HCT116 (cell line): ENCODE measurements around the gene OR10X1. TPM values are rescaled to one million over a fixed set of nuclear protein-coding genes. Genes with fewer than 3 reads are reported as not detected.

Experiments used
- ATAC-seq: fragments of 200-7000 bp; cut with Tn5 transposase; 2 replicates; pipeline ENCODE4 v1.9.1; 2020; ENCODE audit warnings: mild to moderate bottlenecking, moderate library complexity
- BruUV-seq: library from RNA; stranded (reverse); fragments of 400-500 nt; replicated peaks from 2 replicates; lab custom pipeline; 2021; lab: Mats Ljungman, UMichigan
- CTCF ChIA-PET: fragments of 300-600 bp; sonication (Branson Sonifier 250); formaldehyde crosslinking; loops from one replicate; lab custom pipeline; 2021; ENCODE audit warnings: antibody characterized with exemption; lab: Charles Lee
- POLR2A ChIA-PET: fragments of 300-600, 350-600 bp; sonication (Branson Sonifier 250); formaldehyde crosslinking; loops from one replicate; lab custom pipeline; 2021; ENCODE audit warnings: antibody characterized with exemption; lab: Charles Lee
- RAD21 ChIA-PET, 2 experiments: fragments of 300-600 bp; sonication (Branson Sonifier 250); formaldehyde crosslinking; loops; one replicate each; lab custom pipeline; 2023; ENCODE audit warnings: low total read pairs in 2 of 2; ENCODE audit not compliant: uncharacterized antibody in 2 of 2, unreplicated experiment in 2 of 2, low non-redundant PET in 1 of 2; lab: Charles Lee
- DNase-seq: peaks from one replicate; pipeline ENCODE4 v3.0.0-alpha.2; 2010; ENCODE audit warnings: low read depth, low spot score
- H2AFZ ChIP-seq: fragments of 200-600 bp; shearing (Covaris generic), sonication (generic); 2 replicates; pipeline ENCODE4 v1.6.1; 2017; ENCODE audit warnings: low read depth, mixed run types, mixed read lengths, antibody characterized with exemption, low read length; ENCODE audit not compliant: poor library complexity, severe bottlenecking
- H3K27ac ChIP-seq: 2 replicates; pipeline ENCODE4 v1.5.1; 2012; ENCODE audit warnings: low read depth, low read length
- H3K27me3 ChIP-seq: fragments of 200-600 bp; sonication (generic); 2 replicates; pipeline ENCODE4 v1.6.1; 2016; ENCODE audit warnings: mixed run types, low read length, mixed read lengths; ENCODE audit not compliant: insufficient read depth
- H3K36me3 ChIP-seq, 2 experiments: fragments of 200-500 bp in 1 of 2; fragments of 200-600 bp in 1 of 2; sonication (Bioruptor generic) in 1 of 2; sonication (generic) in 1 of 2; 2 replicates each; pipeline versions ENCODE4 v1.5.1 to v1.6.1; 2014 to 2016; ENCODE audit warnings: low read length in 2 of 2, inconsistent platforms in 1 of 2, mixed read lengths in 1 of 2, mixed run types in 1 of 2; ENCODE audit not compliant: insufficient read depth in 2 of 2, control insufficient read depth in 1 of 2
- H3K4me1 ChIP-seq, 2 experiments: fragments of 200-600 bp in 1 of 2; sonication (generic) in 1 of 2; 2 replicates each; pipeline versions ENCODE4 v1.5.1 to v1.6.1; 2012 to 2017; ENCODE audit warnings: low read length in 2 of 2, inconsistent platforms in 1 of 2, mild to moderate bottlenecking in 1 of 2, mixed read lengths in 1 of 2, mixed run types in 1 of 2, moderate library complexity in 1 of 2; ENCODE audit not compliant: insufficient read depth in 2 of 2, control insufficient read depth in 1 of 2
- H3K4me2 ChIP-seq: fragments of 200-600 bp; sonication (generic); 2 replicates; pipeline ENCODE4 v1.6.1; 2017; ENCODE audit warnings: mixed run types, low read length, mixed read lengths
- H3K4me3 ChIP-seq, 2 experiments: fragments of 200-600 bp in 1 of 2; sonication (generic) in 1 of 2; replicated peaks in 1 of 2; 2 replicates each; pipeline ENCODE4 v1.5.1; 2011 to 2016; ENCODE audit warnings: low read length in 2 of 2, control low read depth in 1 of 2, low read depth in 1 of 2, mild to moderate bottlenecking in 1 of 2, mixed read lengths in 1 of 2, mixed run types in 1 of 2
- H3K79me2 ChIP-seq: fragments of 200-600 bp; sonication (generic); 2 replicates; pipeline ENCODE4 v1.6.1; 2017; ENCODE audit warnings: mild to moderate bottlenecking, mixed run types, low read length, moderate library complexity, mixed read lengths; ENCODE audit not compliant: insufficient read depth
- H3K9ac ChIP-seq: fragments of 200-600 bp; sonication (generic); 2 replicates; pipeline ENCODE4 v1.6.1; 2016; ENCODE audit warnings: low read length, mixed read lengths
- H3K9me2 ChIP-seq: fragments of 200-600 bp; sonication (generic), shearing (Covaris generic); 2 replicates; pipeline ENCODE4 v1.6.1; 2017; ENCODE audit warnings: mixed run types, mild to moderate bottlenecking, moderate library complexity; ENCODE audit not compliant: insufficient read depth
- H3K9me3 ChIP-seq, 2 experiments: fragments of 200-500 bp in 1 of 2; fragments of 200-600 bp in 1 of 2; sonication (Bioruptor generic) in 1 of 2; sonication (generic) in 1 of 2; 2 replicates each; pipeline ENCODE4 v1.6.1; 2014 to 2017; ENCODE audit warnings: low read length in 2 of 2, mixed read lengths in 2 of 2, inconsistent platforms in 1 of 2, low read depth in 1 of 2, mild to moderate bottlenecking in 1 of 2, mixed run types in 1 of 2, moderate library complexity in 1 of 2; ENCODE audit not compliant: control insufficient read depth in 1 of 2, insufficient read depth in 1 of 2
- H4K20me1 ChIP-seq: fragments of 200-600 bp; sonication (generic), shearing (Covaris generic); 2 replicates; pipeline ENCODE4 v1.6.1; 2017; ENCODE audit warnings: mixed run types, mild to moderate bottlenecking, moderate library complexity; ENCODE audit not compliant: insufficient read depth
- ATF3 ChIP-seq: IDR thresholded peaks from 2 replicates; pipeline ENCODE4 v1.6.1; 2012
- EGR1 ChIP-seq: IDR thresholded peaks from 2 replicates; pipeline ENCODE4 v1.6.1; 2012; ENCODE audit warnings: low read depth
- ELF1 ChIP-seq: IDR thresholded peaks from 2 replicates; pipeline ENCODE4 v1.6.1; 2012; ENCODE audit warnings: low read depth, borderline replicate concordance
- EZH2phosphoT487 ChIP-seq: fragments of 200-600 bp; IDR thresholded peaks from 2 replicates; pipeline ENCODE4 v1.6.1; 2018; ENCODE audit warnings: antibody characterized with exemption, borderline replicate concordance
- FOSL1 ChIP-seq: IDR thresholded peaks from 2 replicates; pipeline ENCODE4 v1.6.1; 2012; ENCODE audit warnings: low read depth
- JUND ChIP-seq: IDR thresholded peaks from 2 replicates; pipeline ENCODE4 v1.6.1; 2012
- MAX ChIP-seq: IDR thresholded peaks from 2 replicates; pipeline ENCODE4 v1.6.1; 2012
- POLR2A ChIP-seq: IDR thresholded peaks from 2 replicates; pipeline ENCODE4 v1.7.0; 2011; ENCODE audit warnings: borderline replicate concordance; ENCODE audit not compliant: insufficient read depth, insufficient read length; ENCODE audit errors: extremely low read depth
- POLR2AphosphoS5 ChIP-seq: IDR thresholded peaks from 2 replicates; pipeline ENCODE4 v1.6.1; 2011; ENCODE audit warnings: mild to moderate bottlenecking, low read depth, low read length, moderate library complexity
- SIN3A ChIP-seq: IDR thresholded peaks from 2 replicates; pipeline ENCODE4 v1.6.1; 2012; ENCODE audit warnings: low read depth
- SP1 ChIP-seq: IDR thresholded peaks from 2 replicates; pipeline ENCODE4 v1.6.1; 2012; ENCODE audit warnings: low read depth
- SRF ChIP-seq: IDR thresholded peaks from 2 replicates; pipeline ENCODE4 v1.6.1; 2012; ENCODE audit warnings: low read depth
- YY1 ChIP-seq: IDR thresholded peaks from 2 replicates; pipeline ENCODE4 v1.6.1; 2011; ENCODE audit warnings: low read length, low read depth, moderate library complexity, mild to moderate bottlenecking; ENCODE audit not compliant: insufficient replicate concordance; ENCODE audit errors: extremely low read depth
- ZBTB33 ChIP-seq: IDR thresholded peaks from 2 replicates; pipeline ENCODE4 v1.6.1; 2011; ENCODE audit warnings: mild to moderate bottlenecking, low read length, moderate library complexity; ENCODE audit not compliant: insufficient replicate concordance; ENCODE audit errors: extremely low read depth
- ZFX ChIP-seq: fragments of 450-650 bp; IDR thresholded peaks from 2 replicates; pipeline ENCODE4 v1.6.1; 2017
- ZNF274 ChIP-seq: fragments of 200-500 bp; sonication (Bioruptor generic); IDR thresholded peaks from 2 replicates; pipeline ENCODE4 v1.6.1; 2014; ENCODE audit warnings: mild to moderate bottlenecking, low read depth, low read length, inconsistent platforms
- intact Hi-C: fragments of 100-400 bp; cut with micrococcal nuclease; formaldehyde crosslinking; loops from 2 replicates; pipeline ENCODE4 v1.10.0; 2022
- total RNA-seq: library from RNA; stranded (reverse); gene quantifications from one replicate; pipeline ENCODE4 v1.2.1, GENCODE V29; 2021; ENCODE audit not compliant: unreplicated experiment

OR10X1 gene
- total RNA-seq, 1 experiment from 2014 or later: not detected

GRCh38 chr1:158613764-158614163 is 34.1 kb upstream of the OR10X1 start:
- Histone ChIP-seq H3K9ac (no peak overlapping the region), H3K4me1 (no peaks in the 10 kb centered on the region), H3K36me3 (no peaks in the 10 kb centered on the region), H3K27me3 (no peaks in the 10 kb centered on the region), H3K4me3 (no peak overlapping the region), H4K20me1 (no peaks in the 10 kb centered on the region), H2AFZ (no peak overlapping the region), H3K9me2 (no peaks in the 10 kb centered on the region), H3K4me2 (no peak overlapping the region), H3K9me3 (0 out of 4 replicates have a peak, but pooled peaks cover 0 to 4% of the 10 kb centered on the region in 2 experiments), H3K27ac (no peak overlapping the region), H3K79me2 (no peaks in the 10 kb centered on the region)
- no peak for DNase-seq
- ChIA-PET CTCF (no interaction called here), POLR2A (no interaction called here), RAD21 (no interaction called here)
- BruUV-seq: no TSS peak
- ATAC-seq: no peak
- intact Hi-C loops: no loop called here
- TF ChIP-seq SIN3A: no peak
- TF ChIP-seq POLR2A: no peak
- TF ChIP-seq ATF3: no peak

GRCh38 chr1:158611916-158612315 is 32.2 kb upstream of the OR10X1 start:
- 0 out of 4 replicates have a peak, but pooled peaks cover 0 to 4% of the 10 kb centered on the region in 2 experiments for H3K9me3 ChIP-seq
- H3K4me3 ChIP-seq: no peak overlapping the region
- H3K9me2 ChIP-seq: no peaks in the 10 kb centered on the region
- no peak overlapping the region for H3K27ac ChIP-seq
- intact Hi-C loops: no loop called here
- H3K4me1 ChIP-seq: no peaks in the 10 kb centered on the region
- no peak overlapping the region for H3K4me2 ChIP-seq
- no peak overlapping the region for H2AFZ ChIP-seq
- no TSS peak for BruUV-seq
- ChIA-PET CTCF (no interaction called here), RAD21 (no interaction called here), POLR2A (no interaction called here)
- H4K20me1 ChIP-seq: no peaks in the 10 kb centered on the region; the same call in 1 of the 2 replicates
- H3K27me3 ChIP-seq: no peaks in the 10 kb centered on the region
- no peak overlapping the region for H3K9ac ChIP-seq
- no peak for ATAC-seq
- H3K36me3 ChIP-seq: no peaks in the 10 kb centered on the region
- DNase-seq: no peak
- H3K79me2 ChIP-seq: no peaks in the 10 kb centered on the region
- TF ChIP-seq EGR1 (no peak), SRF (no peak), SIN3A (no peak), ZFX (no peak), YY1 (no peak), MAX (no peak), SP1 (no peak), JUND (no peak), FOSL1 (no peak), ATF3 (no peak), ELF1 (no peak), POLR2AphosphoS5 (no peak), ZNF274 (no peak), ZBTB33 (no peak), EZH2phosphoT487 (no peak)
